ENCODE data around the gene SLC1A7. TPM values are rescaled to one million over a fixed set of nuclear protein-coding genes. Genes with fewer than 3 reads are reported as not detected.
A peak's percentile ranks its signal among the peaks of the same experiment; 100 is the strongest.

The SLC1A7 gene
- total and polyA plus RNA-seq, 4 donors: 0.21 to 0.67 (median 0.43) TPM

- TF ChIP-seq REST (IDR thresholded peaks at IDR 0.05) (no peak), RAD21 (IDR thresholded peaks at IDR 0.05) (peak; percentile 21 to 49), MAX (IDR thresholded peaks at IDR 0.05) (no peak), ATF3 (IDR thresholded peaks at IDR 0.05) (no peak), SP1 (IDR thresholded peaks at IDR 0.05) (no peak), NR2F2 (IDR thresholded peaks at IDR 0.05) (no peak), YY1 (IDR thresholded peaks at IDR 0.05) (no peak), TAF1 (conservative IDR thresholded peaks at IDR 0.05) (no peak), HNF4G (IDR thresholded peaks at IDR 0.05) (no peak), JUND (IDR thresholded peaks at IDR 0.05) (no peak), GABPA (IDR thresholded peaks at IDR 0.05 in 1 of 2, conservative IDR thresholded peaks at IDR 0.05 in 1 of 2) (no peak)
Observed at GRCh38 chr1:53137729-53138128, 4.7 kb downstream of the SLC1A7 start (continued).

DNA sequence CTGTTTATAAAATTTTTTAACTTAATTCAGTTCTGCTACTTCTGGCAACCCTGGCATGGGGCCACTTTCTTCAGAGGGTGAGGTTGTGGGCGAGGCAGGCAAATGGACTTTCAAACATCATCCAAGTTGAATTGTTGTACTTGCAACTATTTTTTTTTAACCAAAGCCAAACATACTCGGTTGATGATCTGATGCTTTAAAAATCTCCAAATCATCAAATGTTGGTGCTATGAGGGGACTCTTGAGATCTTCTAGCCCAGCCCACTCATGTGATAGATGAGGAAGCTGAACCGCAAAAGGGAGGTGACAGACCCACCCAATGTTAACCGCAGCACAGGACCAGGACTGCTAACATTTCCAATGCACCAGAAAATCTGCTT, 6.7 kb downstream of the SLC1A7 start:
- DNase-seq (ENCODE audit: low spot score): no peak
- no peak overlapping the region for H3K9ac ChIP-seq (ENCODE audit: low read depth in 1 of 2, low read length in 2 of 2)
- WGBS: 79% methylated on average over 4 of the region's 4 CpGs

More for the DNA sequence above, 6.7 kb downstream of the SLC1A7 start:
- Histone ChIP-seq H3K4me1 (ENCODE audit: control insufficient read depth in 4 of 4, insufficient read depth in 4 of 4, low read length in 3 of 4) (no peaks in the 10 kb centered on the region), H3K36me3 (ENCODE audit: control insufficient read depth in 4 of 4, insufficient read depth in 3 of 4, low read depth in 1 of 4, low read length in 3 of 4) (no peaks in the 10 kb centered on the region), H3K4me3 (ENCODE audit: low read depth in 1 of 3, low read length in 3 of 3) (no peak overlapping the region), H3K27me3 (ENCODE audit: control insufficient read depth in 4 of 4, insufficient read depth in 4 of 4, low read length in 3 of 4) (no peaks in the 10 kb centered on the region), H3K9me3 (ENCODE audit: control insufficient read depth in 4 of 4, low read length in 3 of 4) (no peaks in the 10 kb centered on the region), H3K27ac (ENCODE audit: low read depth in 1 of 2, low read length in 2 of 2) (no peak overlapping the region)
- TF ChIP-seq HNF4G (IDR thresholded peaks at IDR 0.05): no peak
- TF ChIP-seq CTCF (IDR thresholded peaks at IDR 0.05; ENCODE audit: low read depth, low read length, missing input control): no peak
- TF ChIP-seq GABPA (IDR thresholded peaks at IDR 0.05 in 1 of 2, conservative IDR thresholded peaks at IDR 0.05 in 1 of 2): no peak
- no peak for TF ChIP-seq FOXA1 (IDR thresholded peaks at IDR 0.05)
- TF ChIP-seq SP1 (IDR thresholded peaks at IDR 0.05): no peak
- no peak for TF ChIP-seq TAF1 (conservative IDR thresholded peaks at IDR 0.05)
